Activated CD8-positive, alpha-beta memory T cell treated with anti-CD3 and anti-CD28 coated beads for 48 hours (primary cell): ENCODE results near the gene LRCH1.

Source experiments
- DNase-seq, 3 experiments: peaks; one replicate each; pipeline ENCODE4 v3.0.0-alpha.2; 2020; ENCODE audit warnings: low read depth in 2 of 3, low spot score in 2 of 3

Gene LRCH1

DNA sequence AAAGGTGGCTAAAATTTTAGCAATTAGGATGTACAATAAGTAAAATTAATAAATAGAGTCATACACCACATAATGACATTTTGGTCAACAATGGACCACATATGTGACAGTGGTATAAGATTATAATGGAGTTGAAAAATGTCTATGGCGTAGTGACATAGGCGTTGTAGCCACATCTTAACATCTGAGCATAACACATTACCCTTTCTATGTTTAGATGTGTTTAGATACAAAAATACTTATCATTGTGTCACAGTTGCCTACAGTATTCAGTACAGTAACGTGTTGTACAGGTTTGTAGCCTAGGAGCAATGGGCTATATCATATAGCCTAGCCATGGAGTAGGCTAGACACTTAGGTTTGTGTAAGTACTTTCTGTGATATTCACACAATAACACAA is 111.2 kb downstream of the LRCH1 start:
- DNase-seq = no peak

DNA sequence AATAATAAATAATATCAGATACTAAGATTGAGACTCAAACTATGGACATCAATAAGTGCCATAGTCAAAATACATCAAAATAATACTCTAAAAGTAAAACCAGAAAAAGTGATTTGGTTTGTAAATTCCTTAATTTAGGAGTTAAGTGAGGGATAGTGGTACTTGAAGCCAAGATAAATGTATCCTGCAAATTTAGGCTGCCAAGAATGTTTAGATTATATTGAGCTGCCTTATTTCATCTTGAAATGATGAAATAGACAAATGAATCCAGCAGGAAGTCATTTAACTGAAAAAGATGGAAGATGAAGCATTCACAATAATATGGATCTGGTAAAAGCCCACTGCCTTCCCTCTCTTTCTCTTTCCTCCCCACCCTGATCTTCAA is 112.3 kb downstream of the LRCH1 start:
- DNase-seq = no peak

DNA sequence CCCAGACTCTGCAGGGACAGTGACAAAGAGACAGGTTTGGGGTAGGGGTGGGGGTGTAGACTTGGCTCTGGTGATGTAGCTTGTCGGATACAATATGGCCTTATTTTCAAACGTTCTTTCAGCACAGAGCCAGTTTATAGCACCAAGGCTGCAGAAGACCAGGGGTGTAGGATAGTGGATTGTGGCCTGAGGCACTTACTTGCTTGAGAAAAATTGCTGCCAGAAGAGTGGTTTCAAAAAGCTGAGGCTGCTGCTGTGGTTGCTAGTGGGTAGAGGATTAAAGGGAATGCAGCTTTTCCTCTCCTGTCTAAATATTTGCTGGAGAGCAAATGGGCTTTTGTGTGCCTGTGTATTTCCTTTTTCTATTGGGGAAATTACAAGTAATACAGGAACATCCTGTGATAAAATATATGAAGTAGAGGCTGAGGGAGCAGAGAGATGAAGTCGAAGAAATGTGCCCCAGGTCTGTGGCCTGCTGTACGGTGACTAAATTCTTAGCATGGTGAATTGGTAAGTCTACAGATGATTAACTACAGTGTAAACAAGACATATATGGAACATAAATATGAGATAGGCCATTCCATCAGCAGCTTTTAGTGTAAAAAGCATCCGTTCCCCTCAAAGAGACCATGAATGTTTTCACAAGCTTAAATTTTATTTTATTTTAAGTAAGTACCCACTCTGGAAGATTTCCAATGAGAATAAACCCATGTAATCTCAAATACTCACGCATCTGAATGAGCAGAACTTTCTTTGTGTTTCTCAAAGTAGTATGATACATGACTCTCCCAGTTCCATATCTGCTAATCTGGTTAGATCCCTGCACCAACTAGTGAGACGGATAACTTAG is 112.9 kb downstream of the LRCH1 start:
- DNase-seq = no peak

DNA sequence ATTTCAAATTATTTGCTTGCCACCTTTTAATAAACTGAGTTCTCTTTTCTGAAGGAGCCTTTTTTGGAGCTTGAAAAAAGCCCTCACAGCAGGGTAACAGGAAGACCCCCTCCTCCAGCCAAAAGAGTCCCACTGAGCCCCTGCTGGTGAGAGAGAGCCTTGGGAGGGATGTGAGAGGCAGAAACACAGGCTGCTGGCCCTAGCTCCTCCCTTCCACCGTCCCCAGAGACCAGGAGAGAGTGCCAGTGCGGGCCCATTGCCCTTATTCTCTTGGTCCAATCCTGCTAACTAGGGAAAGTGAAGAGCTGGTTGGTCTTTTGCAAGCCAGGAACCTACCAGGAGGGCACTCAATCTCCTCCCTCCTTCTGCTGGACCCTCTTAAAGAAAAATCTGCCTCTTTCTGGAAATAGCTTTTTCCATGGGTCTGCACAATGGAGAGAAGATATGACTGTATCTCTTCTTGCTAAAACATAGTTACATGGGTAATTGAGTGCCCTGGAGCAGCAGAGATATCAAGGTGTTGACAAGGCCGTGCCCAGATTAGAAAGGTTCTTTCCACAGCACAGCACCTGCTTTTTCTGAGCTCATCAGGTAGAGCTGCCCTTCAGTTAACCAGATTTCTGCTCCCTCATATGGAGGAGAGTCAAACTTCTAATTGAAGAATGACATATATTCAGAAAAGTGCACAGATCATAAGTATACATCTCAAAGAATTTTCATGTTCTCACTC is 113.9 kb downstream of the LRCH1 start:
- DNase-seq = no peak

DNA sequence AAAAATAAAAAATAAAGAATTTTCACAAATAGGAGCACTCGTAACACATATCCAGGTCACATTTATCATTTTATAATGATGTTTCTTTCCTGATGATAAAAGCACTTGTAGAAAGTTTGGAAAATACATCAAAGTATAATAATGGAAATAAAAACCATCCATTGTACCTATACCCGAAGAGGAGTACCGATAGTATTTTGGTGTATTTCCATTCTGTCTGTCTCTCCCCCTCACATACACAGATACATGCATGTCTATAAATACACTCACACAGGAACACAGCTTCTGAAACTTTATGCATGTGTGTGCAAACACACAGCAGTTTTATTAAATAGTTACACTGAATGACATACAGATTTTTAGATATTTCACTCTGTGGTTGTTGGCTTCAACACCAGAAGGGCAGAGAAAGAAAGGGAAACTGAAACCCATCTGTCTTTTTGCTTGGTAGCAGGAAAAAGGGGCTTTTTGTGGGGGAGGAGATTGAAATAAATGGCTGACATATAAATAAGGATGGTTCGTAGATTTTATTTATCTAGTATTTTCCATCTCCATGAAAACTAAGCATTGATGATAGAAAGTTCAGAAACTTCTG is 114.8 kb downstream of the LRCH1 start:
- DNase-seq = no peak

DNA sequence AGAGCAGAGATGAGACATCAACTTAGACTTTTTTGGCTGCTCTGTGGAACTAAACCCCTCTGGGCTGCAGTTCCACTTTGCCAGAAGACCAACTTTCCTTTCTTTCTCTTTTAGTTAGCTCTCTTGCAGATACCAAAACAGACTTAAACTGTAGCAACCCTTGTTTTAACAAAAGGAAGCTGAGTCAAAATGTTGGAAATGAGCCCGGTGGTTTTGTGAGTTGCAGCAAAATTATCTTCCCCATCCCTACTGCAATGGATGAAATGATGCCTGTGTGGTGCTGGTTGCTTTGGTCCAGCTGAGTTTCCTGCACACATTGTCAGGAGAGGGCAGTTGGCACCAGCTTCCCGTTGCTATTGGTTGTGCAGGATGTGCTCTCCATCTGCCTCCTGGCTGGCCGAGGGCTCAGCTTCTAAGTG is 115.3 kb downstream of the LRCH1 start:
- no peak for DNase-seq

DNA sequence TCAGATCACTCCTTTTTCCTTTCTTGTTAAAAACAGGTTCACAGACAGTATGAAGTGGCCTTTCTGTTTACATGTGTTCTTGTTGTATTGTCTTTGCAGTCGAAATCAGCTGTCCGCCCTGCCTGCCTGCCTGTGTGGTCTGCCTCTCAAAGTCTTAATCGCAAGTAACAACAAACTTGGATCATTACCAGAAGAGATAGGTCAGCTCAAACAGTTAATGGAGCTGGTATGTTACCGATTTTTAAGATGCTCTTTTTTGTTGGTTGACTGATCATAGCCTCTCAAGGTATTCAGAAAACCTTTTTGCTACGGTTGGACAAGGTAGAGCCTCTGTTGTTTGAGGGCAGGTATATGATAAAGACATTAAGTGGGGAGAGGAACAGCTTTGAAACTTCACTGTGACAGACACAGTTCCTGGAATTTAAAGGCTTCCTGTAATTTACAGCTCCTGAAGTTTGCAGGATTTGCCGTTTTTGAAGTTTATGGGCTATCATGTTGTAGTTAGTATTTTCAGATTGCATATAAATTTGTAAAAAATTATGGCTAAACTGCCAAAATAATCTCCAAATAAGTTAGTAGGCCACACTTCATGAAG is 116.1 kb downstream of the LRCH1 start:
- DNase-seq = no peak

DNA sequence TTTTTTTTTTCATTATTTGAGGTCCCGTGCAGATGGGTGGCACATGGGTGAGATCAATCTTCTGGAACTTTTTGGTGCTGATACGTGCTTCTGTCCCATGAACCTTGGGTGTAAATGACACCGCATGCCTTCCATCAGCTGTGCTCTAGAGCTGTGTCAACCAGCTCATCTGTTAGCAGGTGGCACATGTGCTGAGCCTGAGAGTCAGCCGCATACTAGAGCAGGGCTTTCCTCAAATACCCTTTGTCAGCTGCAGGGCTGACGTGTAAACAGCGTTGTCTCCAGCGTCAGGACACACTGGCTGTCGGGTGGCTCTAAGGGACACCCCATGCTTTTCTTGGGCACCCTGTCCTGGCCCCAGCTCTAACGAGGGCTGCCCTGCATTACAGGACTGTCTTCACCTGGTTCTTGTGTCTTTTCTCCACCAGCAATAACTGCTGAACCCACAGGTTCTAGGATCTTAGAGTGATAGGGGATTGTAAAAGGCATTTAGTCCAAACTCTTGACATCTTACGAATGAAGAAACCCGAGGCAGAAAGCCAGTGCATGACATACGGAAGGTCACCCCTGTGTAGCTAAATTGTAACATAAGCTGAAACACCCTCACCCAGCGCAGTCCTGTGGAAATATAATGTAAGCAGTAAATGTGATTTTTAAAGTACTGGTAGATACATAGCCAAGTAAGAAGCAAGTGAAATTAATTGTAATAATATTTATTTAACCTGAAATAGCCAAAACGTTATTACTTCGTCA is 119.5 kb downstream of the LRCH1 start:
- no peak for DNase-seq

DNA sequence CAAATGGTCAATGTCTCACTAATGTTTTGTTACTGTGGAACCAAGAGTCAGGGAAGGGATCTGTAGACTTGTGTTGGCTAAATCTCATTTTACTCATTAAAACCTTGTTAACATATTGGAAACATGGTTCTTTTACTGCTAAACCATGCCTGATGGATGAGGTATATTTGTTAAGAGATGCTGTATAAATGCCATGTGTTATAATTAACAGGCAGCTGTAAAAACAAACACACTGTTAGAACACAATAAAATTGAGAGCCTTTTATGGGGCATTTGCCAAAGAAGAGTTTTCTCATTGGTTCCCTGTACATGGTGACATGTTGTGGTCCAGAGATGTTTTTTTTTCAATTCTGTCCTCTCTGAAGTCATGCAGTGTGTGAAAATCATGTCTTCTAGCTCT is 122.0 kb downstream of the LRCH1 start:
- DNase-seq = no peak

DNA sequence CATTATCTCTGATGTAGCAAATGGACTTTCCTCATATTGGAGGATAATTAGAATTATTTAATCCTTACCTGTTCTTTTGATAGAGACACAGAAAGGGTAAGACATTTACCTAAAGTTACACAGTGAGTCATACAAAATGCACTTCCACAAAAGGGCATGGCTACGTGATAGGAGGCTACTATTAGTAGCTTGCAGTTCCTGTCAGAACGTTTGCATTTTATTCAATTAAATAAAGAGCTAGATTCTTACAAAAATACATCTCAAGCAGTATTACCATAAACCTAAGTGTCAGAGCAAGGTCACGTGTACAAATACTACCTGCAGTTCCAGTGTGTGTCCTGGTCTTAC is 123.4 kb downstream of the LRCH1 start:
- DNase-seq = no peak

DNA sequence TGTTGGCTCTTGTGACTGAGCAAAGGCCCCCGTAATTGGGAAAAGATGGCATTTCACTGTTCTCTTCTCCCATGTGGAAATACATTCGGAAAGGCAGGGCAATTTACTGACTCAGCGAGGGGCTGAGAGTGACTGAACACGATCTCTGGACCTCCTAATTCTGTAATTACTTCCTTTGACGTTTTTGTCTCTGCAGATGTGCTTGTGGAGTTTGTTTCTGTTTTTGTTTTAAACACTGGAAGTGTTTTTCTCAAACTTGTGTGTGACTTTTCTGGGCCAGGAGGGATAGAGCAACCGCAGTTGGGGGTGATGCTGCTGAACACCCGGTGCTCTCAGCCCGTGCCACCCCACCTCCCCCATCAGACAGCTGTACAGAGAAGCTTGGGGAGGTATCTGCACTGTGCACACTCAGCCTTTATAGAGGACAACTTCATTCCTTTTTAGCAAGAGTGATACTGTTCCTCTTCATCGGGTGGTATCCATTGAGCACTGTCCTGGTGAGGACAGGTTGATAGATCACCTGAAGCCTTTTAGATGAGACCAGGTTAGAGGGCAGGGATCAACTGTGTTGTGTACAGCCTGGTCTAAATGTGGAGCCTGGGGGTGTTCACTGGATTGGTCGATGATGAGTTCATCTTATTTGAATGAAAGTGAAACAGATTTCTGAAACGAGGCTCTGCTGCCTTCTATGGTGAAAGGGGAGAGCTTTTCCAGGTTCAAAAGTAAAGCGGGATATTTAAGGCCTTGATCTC is 126.6 kb downstream of the LRCH1 start:
- no peak for DNase-seq

DNA sequence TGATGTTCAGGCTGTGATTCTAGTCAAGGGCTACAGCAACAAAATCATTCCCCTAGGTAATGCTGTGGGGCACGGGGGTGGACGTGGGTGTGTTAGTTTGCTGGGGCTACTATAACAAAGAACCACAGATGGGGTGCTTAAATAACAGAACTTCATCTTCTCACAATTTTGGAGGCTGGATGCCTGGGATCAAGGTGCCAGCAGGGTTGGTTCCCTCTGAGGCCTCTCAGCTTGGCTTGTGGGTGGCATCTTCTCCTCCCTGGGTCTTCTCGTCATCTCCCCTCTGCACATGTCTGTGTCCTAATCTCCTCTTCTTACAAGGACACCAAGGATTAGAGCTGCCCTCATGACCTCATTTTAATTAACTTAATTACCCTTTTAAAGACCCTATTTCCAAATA is 129.0 kb downstream of the LRCH1 start:
- no peak for DNase-seq

DNA sequence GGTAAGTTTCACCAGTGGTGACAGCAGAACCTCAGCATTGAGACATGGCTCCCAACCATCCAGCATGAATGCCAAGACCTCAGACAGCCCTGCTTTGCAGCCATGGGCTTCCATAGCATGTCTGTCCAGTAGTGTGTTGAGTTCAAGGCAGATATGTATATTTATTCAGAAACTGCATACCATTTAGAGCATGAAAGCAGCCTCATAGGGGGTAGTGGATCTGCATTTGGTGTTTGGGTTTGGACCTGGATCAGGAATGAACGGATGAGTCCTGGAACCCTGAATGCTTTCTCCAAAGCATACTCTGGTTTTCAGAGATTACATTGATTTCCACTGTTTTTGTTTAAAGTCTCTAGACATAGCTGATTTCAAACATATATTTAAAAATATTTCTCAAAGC is 129.7 kb downstream of the LRCH1 start:
- no peak for DNase-seq

DNA sequence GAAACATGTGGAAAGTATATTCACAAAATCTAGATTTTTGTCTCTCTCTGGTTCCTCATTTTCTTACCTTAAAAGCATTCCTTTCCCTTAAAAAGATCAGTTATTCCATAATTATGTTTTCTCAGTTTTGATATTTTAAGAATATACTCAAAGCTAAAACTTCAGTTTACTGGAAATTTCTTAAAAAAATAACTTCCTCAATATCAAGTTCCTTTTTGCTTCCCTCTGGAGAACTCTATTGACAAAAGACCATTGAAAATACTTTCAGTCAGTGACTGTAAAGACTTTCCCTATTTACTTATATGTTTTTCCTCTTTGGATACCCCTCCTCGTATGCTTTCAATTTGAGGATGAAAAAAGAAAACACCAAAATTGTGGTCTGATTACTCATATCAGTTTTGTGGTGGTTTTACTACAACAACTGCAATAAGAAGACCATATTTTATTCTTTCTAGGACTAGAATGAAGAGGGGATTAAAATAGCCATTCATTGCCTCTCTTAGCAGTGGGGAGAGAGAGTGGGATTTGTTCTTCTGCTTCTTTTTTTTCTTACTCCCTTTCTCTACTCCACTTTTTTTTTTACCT is 130.8 kb downstream of the LRCH1 start:
- DNase-seq = no peak

DNA sequence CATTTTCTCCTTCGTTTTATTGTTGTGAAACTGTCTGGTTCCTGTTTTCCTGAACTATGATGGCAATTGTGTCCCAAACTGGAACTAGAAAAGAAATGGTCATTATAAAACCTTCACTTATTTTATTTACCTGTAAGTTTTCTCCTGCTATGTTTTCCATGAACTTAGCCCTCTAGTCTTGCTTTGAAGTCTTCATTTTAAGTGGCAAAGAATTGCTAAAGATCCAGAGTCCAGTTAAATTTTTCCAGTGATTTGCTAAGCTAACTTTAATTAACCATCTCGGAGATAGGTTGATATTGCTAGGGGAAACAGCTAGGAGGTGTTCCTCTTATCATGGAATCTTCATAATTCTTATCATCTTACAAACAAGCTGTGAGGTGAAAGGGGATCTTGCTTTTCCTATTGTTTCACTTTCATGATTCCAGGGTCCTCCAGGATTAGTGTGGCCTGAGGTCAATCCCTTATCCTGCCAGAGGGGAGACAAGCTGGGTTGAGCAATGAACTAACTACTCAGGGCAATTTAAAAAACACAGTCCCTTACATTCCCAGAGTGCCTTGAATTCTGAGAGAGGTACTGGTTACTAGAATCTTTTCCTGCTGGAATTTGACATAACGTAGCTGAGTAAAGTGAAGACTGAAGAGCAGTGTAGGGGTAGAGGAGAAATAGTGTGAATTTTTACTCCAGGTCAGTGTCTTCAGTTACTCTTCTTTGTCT is 131.5 kb downstream of the LRCH1 start:
- DNase-seq = no peak

DNA sequence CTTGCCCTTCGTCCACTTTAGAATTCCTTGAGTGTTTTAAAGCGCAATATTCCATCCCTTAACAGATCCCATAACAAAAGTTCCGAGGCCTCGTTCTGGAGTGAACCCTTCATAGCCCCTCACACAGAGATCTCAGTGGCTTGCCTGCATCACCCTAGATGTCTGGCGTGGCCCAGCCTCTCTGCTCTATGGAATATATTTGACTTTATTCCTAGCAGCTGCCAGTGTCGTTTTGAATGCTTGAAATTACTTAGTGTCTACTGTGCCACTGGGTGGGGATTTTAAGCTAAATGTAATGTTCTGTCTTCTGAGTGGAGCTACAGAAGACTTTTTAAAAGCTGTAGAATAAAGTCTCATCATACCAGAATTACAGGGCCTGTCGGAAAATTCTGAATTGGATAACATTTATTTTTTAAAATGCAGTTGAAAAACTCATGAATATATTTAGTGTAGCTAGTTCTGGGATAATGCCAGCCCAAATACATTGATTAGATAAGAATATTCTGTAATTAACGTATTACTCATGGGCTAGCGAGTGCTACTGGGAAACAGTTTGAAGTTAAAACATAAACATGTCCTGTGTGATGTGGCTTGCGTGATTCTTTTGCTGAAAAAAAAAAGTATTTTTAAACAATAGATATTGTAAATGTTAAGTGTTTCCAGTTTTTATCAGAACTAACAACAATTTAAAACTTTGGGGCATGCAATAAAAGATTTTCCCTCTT is 132.2 kb downstream of the LRCH1 start:
- no peak for DNase-seq

DNA sequence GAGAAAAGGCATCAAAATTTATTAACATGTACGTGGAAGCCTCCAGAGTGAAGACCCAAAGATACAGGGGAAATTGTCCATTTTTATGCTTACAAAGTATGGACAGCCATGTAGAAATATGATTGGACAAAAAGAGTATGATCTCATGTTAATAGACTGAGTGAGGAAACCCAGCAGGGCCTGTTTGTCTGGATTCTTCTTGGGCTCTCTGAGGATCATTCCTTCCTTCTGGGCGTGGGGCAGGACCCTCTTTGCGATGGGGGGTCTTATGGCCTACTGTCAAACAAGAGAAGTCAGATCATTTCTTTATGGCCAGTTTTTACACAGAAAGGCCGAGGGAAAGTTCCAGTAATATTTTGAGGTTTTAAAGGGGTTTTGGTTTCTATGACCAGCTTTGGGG is 133.2 kb downstream of the LRCH1 start:
- DNase-seq = no peak

DNA sequence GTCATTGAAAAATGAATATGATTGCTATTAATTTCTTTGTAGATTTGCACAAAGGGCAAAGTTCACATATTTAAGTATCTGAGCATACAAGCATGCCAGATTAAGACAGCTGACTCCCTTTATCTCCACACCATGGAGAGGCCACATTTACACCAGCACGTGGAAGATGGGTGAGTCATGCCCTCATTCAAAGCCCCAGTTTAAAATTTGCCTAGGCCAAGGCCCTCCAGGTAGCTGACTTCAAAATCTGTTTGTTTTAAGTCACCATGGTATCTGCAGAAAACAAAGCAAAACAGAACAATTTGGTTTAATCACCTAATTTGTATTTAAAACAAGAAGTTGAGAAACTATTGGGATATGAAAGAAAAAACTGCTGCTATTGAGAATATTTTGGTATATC is 134.8 kb downstream of the LRCH1 start:
- no peak for DNase-seq

DNA sequence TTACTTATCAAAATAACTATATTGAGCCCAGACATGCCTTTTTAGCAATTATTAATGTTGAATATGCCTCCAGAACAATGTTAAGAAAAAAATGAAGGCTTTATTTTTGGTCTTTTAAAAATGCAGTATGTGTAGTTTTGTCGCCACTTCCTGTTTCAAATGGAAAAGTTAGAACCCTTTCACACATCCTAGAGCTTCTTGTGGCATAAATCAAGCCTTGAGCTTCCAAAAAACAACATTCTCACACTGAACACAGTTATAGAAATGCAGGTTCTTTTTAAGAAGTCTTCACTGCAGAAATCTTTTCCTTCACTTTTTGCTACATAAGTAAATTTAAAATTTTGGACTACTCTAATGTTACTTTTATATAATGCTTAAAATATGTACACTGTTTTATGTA is 135.3 kb downstream of the LRCH1 start:
- no peak for DNase-seq
